Measurements from ENCODE around the gene DLST.

Gene DLST

GRCh38 chr14:74860899-74861733, 20.6 kb upstream of the DLST start:
- in situ Hi-C loops (cut with MboI; ENCODE audit: low sequenced_read_pairs) = no loop called here

GRCh38 chr14:74861734-74862090, 20.0 kb upstream of the DLST start:
- in situ Hi-C loops (cut with MboI; ENCODE audit: low sequenced_read_pairs) = no loop called here

GRCh38 chr14:74863274-74863673, 18.4 kb upstream of the DLST start:
- in situ Hi-C loops (cut with MboI; ENCODE audit: low sequenced_read_pairs) = no loop called here

- in situ Hi-C loops (cut with MboI; ENCODE audit: low sequenced_read_pairs) = no loop called here
Observed at GRCh38 chr14:74864198-74864597, 17.5 kb upstream of the DLST start.

- in situ Hi-C loops (cut with MboI; ENCODE audit: low sequenced_read_pairs) = no loop called here
Observed at GRCh38 chr14:74865156-74865555, 16.6 kb upstream of the DLST start.

- in situ Hi-C loops (cut with MboI; ENCODE audit: low sequenced_read_pairs) = no loop called here
Observed at GRCh38 chr14:74866708-74867389, 14.9 kb upstream of the DLST start.

- in situ Hi-C loops (cut with MboI; ENCODE audit: low sequenced_read_pairs) = no loop called here
Observed at GRCh38 chr14:74867673-74868072, 14.0 kb upstream of the DLST start.

- in situ Hi-C loops (cut with MboI; ENCODE audit: low sequenced_read_pairs) = no loop called here
Observed at GRCh38 chr14:74868739-74869138, 13.0 kb upstream of the DLST start.

GRCh38 chr14:74871819-74872218, 9.9 kb upstream of the DLST start:
- in situ Hi-C loops (cut with MboI; ENCODE audit: low sequenced_read_pairs) = no loop called here

GRCh38 chr14:74875204-74875603, 6.5 kb upstream of the DLST start:
- in situ Hi-C loops (cut with MboI; ENCODE audit: low sequenced_read_pairs) = no loop called here

GRCh38 chr14:74875941-74876913, 5.5 kb upstream of the DLST start, which contains the start of gene PROX2:
Gene PROX2, minus strand, starts transcription at chr14:74876145. Its CDS starts 12,311 bp downstream, at chr14:74863834.
- in situ Hi-C loops (cut with MboI; ENCODE audit: low sequenced_read_pairs) = no loop called here

- in situ Hi-C loops (cut with MboI; ENCODE audit: low sequenced_read_pairs) = no loop called here
Observed at GRCh38 chr14:74879427-74880182, 2.1 kb upstream of the DLST start.

- in situ Hi-C loops (cut with MboI; ENCODE audit: low sequenced_read_pairs) = no loop called here
Observed at GRCh38 chr14:74882103-74882920, 596 bp downstream of the DLST start.

- in situ Hi-C loops (cut with MboI; ENCODE audit: low sequenced_read_pairs) = no loop called here
Observed at GRCh38 chr14:74886001-74886400, 4.3 kb downstream of the DLST start.

GRCh38 chr14:74888164-74889158, 6.7 kb downstream of the DLST start:
- in situ Hi-C loops (cut with MboI; ENCODE audit: low sequenced_read_pairs) = no loop called here

GRCh38 chr14:74890262-74890661, 8.5 kb downstream of the DLST start:
- in situ Hi-C loops (cut with MboI; ENCODE audit: low sequenced_read_pairs) = no loop called here

- in situ Hi-C loops (cut with MboI; ENCODE audit: low sequenced_read_pairs) = no loop called here
Observed at GRCh38 chr14:74891870-74892269, 10.2 kb downstream of the DLST start.

- in situ Hi-C loops (cut with MboI; ENCODE audit: low sequenced_read_pairs) = no loop called here
Observed at GRCh38 chr14:74892745-74893144, 11.0 kb downstream of the DLST start.

Data from hTERT RPE-1 (cell line).